BE2C (cell line): ENCODE data around the gene TLR2.

ENCODE experiments used
- DNase-seq: peaks from one replicate; pipeline ENCODE4 v3.0.0-alpha.2; 2020
- H3K27me3 ChIP-seq: fragments of 250-450 bp; sonication (Bioruptor Pico); 2 replicates; pipeline ENCODE4 v1.5.1; 2020; ENCODE audit warnings: mild to moderate bottlenecking
- H3K36me3 ChIP-seq: fragments of 250-450 bp; sonication (Bioruptor Pico); 2 replicates; pipeline ENCODE4 v1.5.1; 2020; ENCODE audit warnings: mild to moderate bottlenecking
- H3K4me1 ChIP-seq: fragments of 250-450 bp; sonication (Bioruptor Pico); 2 replicates; pipeline ENCODE4 v1.5.1; 2020
- H3K4me3 ChIP-seq: 2 replicates; pipeline ENCODE4 v1.5.1; 2011; ENCODE audit warnings: low read depth, low read length
- H3K9me3 ChIP-seq: fragments of 250-450 bp; sonication (Bioruptor Pico); 2 replicates; pipeline ENCODE4 v1.5.1; 2020
- CTCF ChIP-seq: IDR thresholded peaks from 2 replicates; pipeline ENCODE4 v1.5.1; 2012; ENCODE audit warnings: mild to moderate bottlenecking, low read depth, low read length

Gene TLR2

GRCh38 chr4:153747406-153747955, 63.4 kb downstream of the TLR2 start:
- DNase-seq = no peak
- H3K27me3 ChIP-seq = no peaks in the 10 kb centered on the region
- TF ChIP-seq CTCF = no peak
- H3K4me3 ChIP-seq = no peak overlapping the region
- H3K36me3 ChIP-seq = no peaks in the 10 kb centered on the region
- no peaks in the 10 kb centered on the region for H3K9me3 ChIP-seq
- peaks cover 15% of the 10 kb centered on the region for H3K4me1 ChIP-seq

- H3K36me3 ChIP-seq = no peaks in the 10 kb centered on the region
- peaks cover 15% of the 10 kb centered on the region for H3K4me1 ChIP-seq
- H3K4me3 ChIP-seq = no peak overlapping the region
- no peak for TF ChIP-seq CTCF
- H3K27me3 ChIP-seq = no peaks in the 10 kb centered on the region
- no peaks in the 10 kb centered on the region for H3K9me3 ChIP-seq
- DNase-seq = peak; percentile 85
These were observed 64.3 kb downstream of the TLR2 start for GRCh38 chr4:153748378-153748777.

- no peaks in the 10 kb centered on the region for H3K9me3 ChIP-seq
- H3K4me1 ChIP-seq = peaks cover 15% of the 10 kb centered on the region
- H3K4me3 ChIP-seq = no peak overlapping the region
- TF ChIP-seq CTCF = peak; percentile 90
- no peaks in the 10 kb centered on the region for H3K36me3 ChIP-seq
- H3K27me3 ChIP-seq = no peaks in the 10 kb centered on the region
- peak; percentile 82 for DNase-seq
These were observed 66.2 kb downstream of the TLR2 start for GRCh38 chr4:153750197-153750817.

- H3K4me3 ChIP-seq = no peak overlapping the region
- no peak for TF ChIP-seq CTCF
- no peak for DNase-seq
- H3K9me3 ChIP-seq = no peaks in the 10 kb centered on the region
- H3K4me1 ChIP-seq = no peaks in the 10 kb centered on the region
- no peaks in the 10 kb centered on the region for H3K36me3 ChIP-seq
- no peaks in the 10 kb centered on the region for H3K27me3 ChIP-seq
These were observed 71.1 kb downstream of the TLR2 start for GRCh38 chr4:153755186-153755585.
